Loucy (cell line): ENCODE data around the gene SIRPG.

Experiments
- CTCF ChIP-seq: fragments of 200-600 bp; sonication (generic); conservative IDR thresholded peaks from 2 replicates; pipeline ENCODE4 v1.5.1; 2014; ENCODE audit warnings: mild to moderate bottlenecking, antibody characterized with exemption, low read length
- EZH2phosphoT487 ChIP-seq: fragments of 200-600 bp; IDR thresholded peaks from 2 replicates; pipeline ENCODE4 v1.6.1; 2018; ENCODE audit warnings: antibody characterized with exemption, mild to moderate bottlenecking, moderate library complexity, borderline replicate concordance

- TF ChIP-seq CTCF: no peak
- no peak for TF ChIP-seq EZH2phosphoT487
Measured at GRCh38 chr20:1686151-1686748, 28.7 kb upstream of the SIRPG start.
